Measurements from ENCODE around the gene ZNF774. TPM values are rescaled to one million over a fixed set of nuclear protein-coding genes. Genes with fewer than 3 reads are reported as not detected.
A peak's percentile ranks its signal among the peaks of the same experiment; 100 is the strongest.
"Not testable (repeated sequence)": the region's sequence is repeated elsewhere in the genome, so short reads cannot be mapped to it uniquely, and the experiment has no call there.

Gene ZNF774
- total RNA-seq, 1 donor from 2014 or later: 3.9 TPM

- DNase-seq (ENCODE audit: low read depth): no peak
Measured at GRCh38 chr15:90388462-90389380, 36.6 kb downstream of the ZNF774 start.

GRCh38 chr15:90389513-90389912, 37.4 kb downstream of the ZNF774 start:
- no peak for DNase-seq (ENCODE audit: low read depth)

- DNase-seq (ENCODE audit: low read depth): no peak
Measured at GRCh38 chr15:90393040-90393439, 41.0 kb downstream of the ZNF774 start.

- DNase-seq (ENCODE audit: low read depth): no peak
Measured at GRCh38 chr15:90394074-90394473, 42.0 kb downstream of the ZNF774 start.

GRCh38 chr15:90394748-90395442, 42.8 kb downstream of the ZNF774 start:
- DNase-seq (ENCODE audit: low read depth): no peak

GRCh38 chr15:90396321-90396720, 44.2 kb downstream of the ZNF774 start:
- DNase-seq (ENCODE audit: low read depth): no peak

GRCh38 chr15:90400005-90400758, 48.1 kb downstream of the ZNF774 start:
- DNase-seq (ENCODE audit: low read depth): no peak

- peak; percentile 99 for DNase-seq (ENCODE audit: low read depth)
Measured at GRCh38 chr15:90400759-90401314, 48.8 kb downstream of the ZNF774 start.

- no peak for DNase-seq (ENCODE audit: low read depth)
Measured at GRCh38 chr15:90401495-90401894, 49.4 kb downstream of the ZNF774 start.

- DNase-seq (ENCODE audit: low read depth): peak; percentile 92
Measured at GRCh38 chr15:90402223-90402622, 50.1 kb downstream of the ZNF774 start.

- no peak for DNase-seq (ENCODE audit: low read depth)
Measured at GRCh38 chr15:90402767-90403166, 50.7 kb downstream of the ZNF774 start.

- no peak for DNase-seq (ENCODE audit: low read depth)
Measured at GRCh38 chr15:90405055-90405607, 53.0 kb downstream of the ZNF774 start.

- no peak for DNase-seq (ENCODE audit: low read depth)
Measured at GRCh38 chr15:90407336-90407735, 55.3 kb downstream of the ZNF774 start.

- DNase-seq (ENCODE audit: low read depth): no peak
Measured at GRCh38 chr15:90407871-90408317, 55.8 kb downstream of the ZNF774 start.

GRCh38 chr15:90408657-90409056, 56.6 kb downstream of the ZNF774 start:
- no peak for DNase-seq (ENCODE audit: low read depth)

- DNase-seq (ENCODE audit: low read depth): not testable (repeated sequence)
Measured at GRCh38 chr15:90409587-90409986, 57.5 kb downstream of the ZNF774 start.

- not testable (repeated sequence) for DNase-seq (ENCODE audit: low read depth)
Measured at GRCh38 chr15:90410316-90410715, 58.2 kb downstream of the ZNF774 start.

- DNase-seq (ENCODE audit: low read depth): no peak
Measured at GRCh38 chr15:90411176-90411575, 59.1 kb downstream of the ZNF774 start.
